Islet precursor cell (in vitro differentiated cells): Measurements from ENCODE around the gene AGAP2.
"Not testable (repeated sequence)": the region's sequence is repeated elsewhere in the genome, so short reads cannot be mapped to it uniquely, and the experiment has no call there.

ENCODE experiments used
- DNase-seq: peaks from one replicate; pipeline ENCODE4 v3.0.0-alpha.2; 2018

Gene AGAP2

GRCh38 chr12:57735198-57735855 is 3.2 kb downstream of the AGAP2 start:
- no peak for DNase-seq

- peak; percentile 35 for DNase-seq
Observed at GRCh38 chr12:57734591-57734990, 4.0 kb downstream of the AGAP2 start.

- DNase-seq: peak; percentile 43
Observed at GRCh38 chr12:57733928-57734327, 4.6 kb downstream of the AGAP2 start.

- DNase-seq: peak; percentile 61
Observed at GRCh38 chr12:57732726-57733593, 5.6 kb downstream of the AGAP2 start.

- DNase-seq: peak; percentile 50
Observed at GRCh38 chr12:57732270-57732669, 6.3 kb downstream of the AGAP2 start.

- DNase-seq: peak; percentile 50
Observed at GRCh38 chr12:57731411-57732080, 7.0 kb downstream of the AGAP2 start.

GRCh38 chr12:57730336-57731067 is 8.0 kb downstream of the AGAP2 start:
- DNase-seq: peak; percentile 50

GRCh38 chr12:57729321-57729844 is 9.2 kb downstream of the AGAP2 start:
- DNase-seq: peak; percentile 48

- DNase-seq: peak; percentile 88
Observed at GRCh38 chr12:57727758-57728395, 10.7 kb downstream of the AGAP2 start.

GRCh38 chr12:57726884-57727757 is 11.4 kb downstream of the AGAP2 start:
- DNase-seq: peak; percentile 84

GRCh38 chr12:57726151-57726883 is 12.2 kb downstream of the AGAP2 start:
- peak; percentile 87 for DNase-seq

GRCh38 chr12:57725851-57726150 is 12.7 kb downstream of the AGAP2 start:
- no peak for DNase-seq

GRCh38 chr12:57724936-57725740 is 13.4 kb downstream of the AGAP2 start:
- DNase-seq: no peak

- DNase-seq: peak; percentile 52
Observed at GRCh38 chr12:57724003-57724935, 14.3 kb downstream of the AGAP2 start.

- DNase-seq: no peak
Observed at GRCh38 chr12:57723630-57723962, 14.9 kb downstream of the AGAP2 start.

- DNase-seq: peak; percentile 48
Observed at GRCh38 chr12:57722716-57723629, 15.6 kb downstream of the AGAP2 start.

- DNase-seq: not testable (repeated sequence)
Observed at GRCh38 chr12:57721846-57722608, 16.5 kb downstream of the AGAP2 start.
